Stimulated activated CD4-positive, alpha-beta T cell treated with anti-CD3 and anti-CD28 coated beads, TNF-alpha, amount 100 ng/mL, for 48 hours (primary cell): ENCODE data around the gene HSD17B1.
"Not testable (repeated sequence)": the region's sequence is repeated elsewhere in the genome, so short reads cannot be mapped to it uniquely, and the experiment has no call there.

Experiments
- DNase-seq, 3 donors: peaks; one replicate each; pipeline ENCODE4 v3.0.0-alpha.2; 2020; ENCODE audit warnings: low read depth in 3 of 3

HSD17B1 gene

DNA sequence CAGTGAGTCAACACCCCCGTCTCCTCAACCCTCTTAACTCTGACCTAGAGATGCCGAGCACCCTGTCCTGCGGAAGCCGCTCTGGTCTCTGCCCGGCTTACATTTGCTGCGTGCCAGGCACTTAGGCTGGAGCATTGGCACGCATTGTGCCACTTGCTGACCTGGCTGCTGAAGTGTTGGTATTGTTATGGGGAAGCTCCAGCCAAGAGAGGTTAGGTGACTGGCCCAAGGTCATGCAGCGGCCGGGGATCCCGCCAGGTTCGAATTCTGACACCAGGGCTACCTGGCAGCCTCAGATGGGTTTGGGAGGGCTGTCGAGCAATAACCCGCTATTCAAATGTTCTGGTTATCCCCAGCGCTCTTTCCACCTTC, 5.0 kb upstream of the HSD17B1 start:
- no peak for DNase-seq

DNA sequence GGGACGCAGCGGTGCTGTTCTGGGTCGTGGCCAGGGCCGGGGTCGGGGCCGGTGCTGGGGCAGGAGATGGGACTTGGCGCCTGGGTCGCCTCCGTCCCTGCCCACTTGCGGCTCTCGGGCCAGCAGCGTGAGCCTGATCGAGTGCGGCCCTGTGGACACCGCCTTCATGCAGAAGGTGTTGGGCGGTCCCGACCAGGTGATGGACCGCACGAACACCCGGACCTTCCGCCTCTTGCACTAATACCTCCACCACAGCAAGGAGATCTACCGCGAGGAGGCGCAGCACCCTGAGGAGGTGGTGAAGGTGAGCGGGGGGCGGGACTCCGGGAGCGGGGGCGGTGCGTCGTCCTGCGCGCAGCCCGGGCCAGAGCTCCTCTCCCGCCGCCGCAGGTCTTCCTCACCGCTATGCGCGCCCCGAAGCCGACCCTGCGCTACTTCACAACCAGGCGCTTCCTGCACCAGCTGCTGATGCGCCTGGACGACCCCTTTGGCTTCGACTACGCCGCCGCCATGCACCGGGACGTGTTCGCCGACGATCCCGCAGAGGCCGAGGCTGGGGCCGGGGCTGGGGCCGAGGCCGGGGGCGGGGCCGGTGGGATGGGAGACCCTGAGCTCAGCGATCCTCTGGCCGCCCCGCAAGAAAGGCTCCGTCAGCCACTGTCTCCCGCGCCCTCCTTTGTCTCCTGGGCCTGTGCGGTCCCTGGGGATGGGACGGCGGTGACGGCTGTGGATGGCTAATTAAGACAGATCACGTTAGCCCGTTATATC, 4.5 kb upstream of the HSD17B1 start:
- peak in 2 of 3 donors; percentile 61 to 81 for DNase-seq

DNA sequence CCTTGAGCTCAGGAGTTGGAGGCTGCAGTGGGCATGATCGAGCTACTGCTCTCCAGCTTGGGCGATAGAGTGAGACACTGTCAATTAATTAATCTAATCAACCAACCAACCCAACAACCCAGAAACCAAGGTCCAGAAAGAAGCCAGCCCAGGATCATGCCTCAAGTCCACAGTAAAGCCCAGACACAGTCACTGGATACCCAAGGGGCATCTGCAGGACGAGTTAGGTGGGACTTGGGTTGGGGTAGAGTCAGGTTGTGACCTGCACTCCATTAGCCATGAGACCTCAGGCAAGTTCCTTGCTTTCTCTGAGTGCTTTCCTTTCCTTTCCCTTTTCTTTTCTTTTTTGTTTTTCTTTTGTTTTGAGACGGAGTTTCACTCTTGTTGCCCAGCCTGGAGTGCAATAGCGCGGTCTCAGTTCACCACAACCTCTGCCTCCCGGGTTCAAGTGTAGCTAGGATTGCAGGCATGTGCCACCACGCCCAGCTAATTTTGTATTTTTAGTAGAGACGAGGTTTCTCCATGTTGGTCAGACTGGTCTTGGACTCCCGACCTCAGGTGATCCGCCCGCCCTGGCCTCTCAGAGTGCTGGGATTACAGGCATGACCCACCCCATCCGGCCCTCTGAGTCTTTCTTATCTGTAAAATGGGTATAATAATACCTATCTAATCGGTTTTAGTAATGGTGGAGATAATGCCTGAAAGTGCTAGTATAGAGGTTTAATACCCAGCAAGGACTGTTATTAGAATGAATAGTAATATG, 3.5 kb upstream of the HSD17B1 start:
- DNase-seq = no peak

DNA sequence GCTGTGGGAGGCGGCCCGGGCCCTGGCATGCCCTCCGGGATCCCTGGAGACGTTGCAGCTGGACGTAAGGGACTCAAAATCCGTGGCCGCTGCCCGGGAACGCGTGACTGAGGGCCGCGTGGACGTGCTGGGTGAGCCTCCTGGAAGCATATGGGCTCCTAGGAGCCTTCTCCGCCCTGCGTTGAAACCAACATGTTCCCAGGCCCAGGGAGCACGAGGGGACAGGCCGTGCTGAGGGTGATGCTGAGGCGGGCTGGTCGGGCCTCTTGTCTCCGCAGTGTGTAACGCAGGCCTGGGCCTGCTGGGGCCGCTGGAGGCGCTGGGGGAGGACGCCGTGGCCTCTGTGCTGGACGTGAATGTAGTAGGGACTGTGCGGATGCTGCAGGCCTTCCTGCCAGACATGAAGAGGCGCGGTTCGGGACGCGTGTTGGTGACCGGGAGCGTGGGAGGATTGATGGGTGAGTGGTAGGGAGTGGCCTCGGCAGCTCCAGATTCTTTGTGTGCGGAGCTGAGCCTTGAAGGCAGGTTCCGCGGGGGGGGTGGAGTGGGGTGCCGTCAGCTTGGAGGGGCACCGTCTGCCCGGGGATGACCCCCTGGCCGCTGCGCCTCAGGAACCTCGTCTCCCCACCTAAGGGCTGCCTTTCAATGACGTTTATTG, 567 bp downstream of the HSD17B1 start:
- DNase-seq = no peak

DNA sequence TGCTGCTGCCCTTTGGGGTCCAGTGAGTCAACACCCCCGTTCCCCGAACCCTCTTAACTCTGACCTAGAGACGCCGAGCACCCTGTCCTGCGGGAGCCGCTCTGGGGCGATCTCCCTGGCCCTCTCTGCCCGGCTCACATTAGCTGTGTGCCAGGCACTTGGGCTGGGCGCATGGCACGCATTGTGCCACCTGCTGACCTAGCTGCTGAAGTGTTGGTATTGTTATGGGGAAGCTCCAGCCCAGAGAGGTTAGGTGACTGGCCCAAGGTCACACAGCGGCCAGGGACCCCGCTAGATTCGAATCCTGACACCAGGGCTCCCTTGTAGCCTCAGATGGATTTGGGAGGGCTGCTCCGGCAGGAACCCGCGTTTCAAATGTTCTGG, 1.1 kb downstream of the HSD17B1 start:
- no peak for DNase-seq

DNA sequence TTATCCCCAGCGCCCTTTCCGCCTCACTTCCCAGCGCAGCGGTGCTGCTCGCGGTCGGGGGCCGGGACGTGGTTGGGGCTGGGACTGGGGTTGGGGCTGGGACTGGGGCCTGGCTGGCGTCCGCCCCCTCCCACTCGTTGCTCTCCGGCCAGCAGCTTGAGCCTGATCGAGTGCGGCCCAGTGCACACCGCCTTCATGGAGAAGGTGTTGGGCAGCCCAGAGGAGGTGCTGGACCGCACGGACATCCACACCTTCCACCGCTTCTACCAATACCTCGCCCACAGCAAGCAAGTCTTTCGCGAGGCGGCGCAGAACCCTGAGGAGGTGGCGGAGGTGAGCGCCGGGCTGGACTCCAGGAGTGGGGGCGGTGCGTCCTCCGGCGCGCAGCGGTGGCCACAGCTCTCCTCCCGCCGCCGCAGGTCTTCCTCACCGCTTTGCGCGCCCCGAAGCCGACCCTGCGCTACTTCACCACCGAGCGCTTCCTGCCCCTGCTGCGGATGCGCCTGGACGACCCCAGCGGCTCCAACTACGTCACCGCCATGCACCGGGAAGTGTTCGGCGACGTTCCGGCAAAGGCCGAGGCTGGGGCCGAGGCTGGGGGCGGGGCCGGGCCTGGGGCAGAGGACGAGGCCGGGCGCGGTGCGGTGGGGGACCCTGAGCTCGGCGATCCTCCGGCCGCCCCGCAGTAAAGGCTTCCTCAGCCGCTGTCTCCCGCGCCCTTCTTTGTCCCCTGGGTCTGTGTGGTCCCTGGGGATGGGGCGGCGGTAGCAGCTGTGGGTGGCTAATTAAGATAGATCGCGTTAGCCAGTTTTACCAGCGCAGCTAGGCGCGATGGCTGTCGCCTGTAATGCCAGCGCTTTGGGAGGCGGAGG, 1.8 kb downstream of the HSD17B1 start:
- DNase-seq = peak in 2 of 3 donors; percentile 50 to 71

DNA sequence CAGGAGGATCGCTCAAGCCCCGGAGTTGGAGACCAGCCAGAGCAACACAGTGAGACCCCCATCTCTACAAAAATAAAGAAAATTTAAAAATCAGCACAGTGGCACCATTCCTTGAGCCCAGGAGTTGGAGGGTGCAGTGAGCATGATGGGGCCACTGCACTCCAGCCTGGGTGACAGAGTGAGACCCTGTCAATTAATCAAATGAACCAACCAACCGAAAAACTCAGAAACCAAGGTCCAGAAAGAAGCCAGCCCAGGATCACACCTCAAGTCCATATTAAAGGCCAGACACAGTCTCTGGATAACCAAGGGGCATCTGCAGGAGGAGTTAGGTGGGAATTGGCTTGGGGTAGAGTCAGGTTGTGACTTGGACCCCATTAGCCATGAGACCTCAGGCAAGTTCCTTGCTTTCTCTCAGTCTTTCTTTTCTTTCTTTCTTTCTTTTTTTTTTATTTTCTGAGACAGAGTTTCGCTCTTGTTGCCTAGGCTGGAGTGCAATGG, 2.4 kb downstream of the HSD17B1 start:
- no peak for DNase-seq

DNA sequence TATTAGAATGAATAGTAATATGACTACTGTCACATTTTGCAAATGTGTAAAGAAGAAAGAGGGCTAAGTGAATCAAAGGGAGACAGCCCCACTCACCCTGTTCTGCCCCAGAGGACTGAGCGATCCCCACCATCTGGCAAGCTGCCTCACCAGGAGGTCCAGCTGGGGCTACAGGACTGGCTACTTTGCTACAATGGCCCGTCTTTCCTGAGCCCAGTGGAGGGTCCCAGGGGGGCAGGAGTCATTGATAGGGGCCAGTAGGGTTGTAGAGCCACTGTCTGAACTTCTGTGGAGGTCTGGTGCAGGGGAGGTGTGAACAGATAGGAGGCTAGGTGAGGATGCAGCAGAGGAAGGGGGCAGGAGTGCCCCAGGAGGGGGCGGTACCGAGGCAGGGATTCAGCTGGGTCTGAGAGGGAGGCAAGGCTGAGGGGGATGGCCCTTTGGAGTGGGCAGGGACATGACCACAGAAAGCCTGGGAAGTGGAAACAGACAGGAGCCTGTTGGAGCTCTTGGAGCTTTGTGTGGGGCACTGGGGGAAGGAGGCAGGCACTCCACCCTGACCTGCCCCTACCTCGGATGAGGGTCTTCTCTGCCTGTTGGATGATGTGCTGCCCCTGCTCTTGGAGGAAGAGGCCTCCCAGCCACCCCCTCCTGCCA, 3.4 kb downstream of the HSD17B1 start:
- not testable (repeated sequence) for DNase-seq

DNA sequence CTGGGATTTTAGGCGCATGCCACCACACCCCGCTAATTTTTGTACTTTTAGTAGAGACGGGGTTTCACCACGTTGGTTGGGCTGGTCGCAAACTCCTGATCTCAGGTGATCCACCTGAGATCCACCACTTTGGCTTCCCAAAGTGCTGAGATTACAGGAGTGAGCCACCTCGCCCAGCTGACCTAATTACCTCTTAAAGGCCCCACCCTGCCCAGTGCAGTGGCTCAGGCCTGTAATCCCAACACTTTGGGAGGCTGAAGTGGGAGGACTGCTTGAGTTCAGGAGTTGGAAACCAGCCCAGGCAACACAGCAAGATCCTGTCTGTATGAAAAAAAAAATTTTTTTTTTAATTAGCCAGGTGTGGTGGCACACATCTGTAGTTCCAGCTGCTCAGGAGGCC, 6.4 kb downstream of the HSD17B1 start:
- DNase-seq = no peak

DNA sequence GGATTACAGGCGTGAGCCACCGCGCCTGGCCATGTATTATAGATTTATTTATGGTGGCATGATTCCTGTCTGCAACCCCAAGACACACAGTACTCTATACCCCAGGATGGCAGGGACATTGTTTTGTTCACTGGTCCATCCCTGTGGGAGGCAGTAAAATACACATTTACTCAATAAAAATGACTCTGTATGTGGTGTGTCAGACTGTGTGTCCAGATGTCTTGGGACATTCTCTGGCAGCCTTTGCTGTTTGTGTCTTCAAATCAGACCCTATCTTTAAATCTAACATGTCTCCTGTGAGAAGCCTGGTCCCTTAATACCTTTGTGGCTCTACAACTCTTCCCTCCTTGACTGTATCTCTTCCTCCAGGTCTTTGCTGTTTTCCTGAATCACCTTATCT, 7.5 kb downstream of the HSD17B1 start:
- no peak for DNase-seq

DNA sequence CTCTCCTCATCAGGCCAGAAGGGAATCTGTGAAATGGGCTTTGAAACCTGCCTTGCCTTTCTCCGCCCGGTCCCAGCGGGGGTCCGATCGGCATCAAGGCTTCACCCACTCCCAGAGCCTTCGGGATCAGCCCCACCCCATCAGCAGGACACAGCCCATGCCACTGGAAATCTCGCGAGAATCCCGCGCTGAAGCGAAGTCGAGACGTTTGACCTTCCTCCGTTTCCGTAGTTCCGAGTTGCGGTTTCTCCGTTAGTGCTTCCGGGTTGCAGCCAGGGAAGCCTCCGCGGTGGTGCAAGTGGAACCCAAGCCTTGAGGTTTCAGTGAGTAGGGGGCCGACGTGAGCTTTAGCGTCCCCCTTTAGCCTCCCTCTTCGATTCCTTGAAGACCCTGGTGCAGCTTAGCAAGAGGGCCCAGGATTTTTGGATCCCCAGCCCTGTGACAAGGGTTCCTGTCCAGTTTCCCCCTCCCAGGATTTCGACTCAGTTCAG, 9.2 kb downstream of the HSD17B1 start, which contains the start of gene COASY:
COASY (plus strand) TSS at position 252 of the 491 bp plus-strand sequence. CDS start 475 bp downstream, outside the sequence.
- peak; percentile 88 to 93 (median 89) for DNase-seq

DNA sequence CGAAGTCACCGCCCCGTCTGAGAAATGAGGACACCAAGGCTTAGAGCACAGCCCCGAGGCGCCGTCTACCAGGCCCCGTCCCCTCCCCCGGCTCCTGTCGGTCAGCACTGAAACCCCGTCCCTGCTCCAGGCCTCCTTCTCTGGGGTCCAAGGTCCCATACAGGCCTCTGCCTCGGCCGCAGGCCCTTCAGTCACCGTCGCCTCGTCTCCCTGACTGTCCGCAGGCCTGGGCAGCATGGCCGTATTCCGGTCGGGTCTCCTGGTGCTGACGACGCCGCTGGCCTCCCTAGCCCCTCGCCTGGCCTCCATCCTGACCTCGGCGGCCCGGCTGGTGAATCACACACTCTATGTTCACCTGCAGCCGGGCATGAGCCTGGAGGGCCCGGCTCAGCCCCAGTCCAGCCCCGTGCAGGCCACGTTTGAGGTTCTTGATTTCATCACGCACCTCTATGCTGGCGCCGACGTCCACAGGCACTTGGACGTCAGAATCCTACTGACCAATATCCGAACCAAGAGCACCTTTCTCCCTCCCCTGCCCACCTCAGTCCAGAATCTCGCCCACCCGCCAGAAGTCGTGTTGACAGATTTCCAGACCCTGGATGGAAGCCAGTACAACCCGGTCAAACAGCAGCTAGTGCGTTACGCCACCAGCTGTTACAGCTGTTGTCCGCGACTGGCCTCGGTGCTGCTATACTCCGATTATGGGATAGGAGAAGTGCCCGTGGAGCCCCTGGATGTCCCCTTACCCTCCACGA, 9.8 kb downstream of the HSD17B1 start:
- DNase-seq = no peak

DNA sequence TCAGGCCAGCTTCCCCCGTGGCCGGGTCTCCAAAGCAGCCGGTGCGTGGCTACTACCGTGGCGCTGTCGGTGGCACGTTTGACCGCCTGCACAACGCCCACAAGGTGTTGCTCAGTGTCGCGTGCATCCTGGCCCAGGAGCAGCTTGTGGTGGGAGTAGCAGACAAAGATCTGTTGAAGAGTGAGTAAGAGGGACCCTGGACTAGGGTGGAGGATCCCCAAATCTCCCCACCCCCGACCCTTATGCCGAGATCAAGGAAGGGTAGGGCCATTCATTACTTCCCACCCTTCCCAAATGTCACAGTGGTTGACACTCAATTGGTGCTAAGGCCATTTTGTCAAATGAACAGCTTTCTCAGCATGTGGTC, 10.4 kb downstream of the HSD17B1 start:
- no peak for DNase-seq

DNA sequence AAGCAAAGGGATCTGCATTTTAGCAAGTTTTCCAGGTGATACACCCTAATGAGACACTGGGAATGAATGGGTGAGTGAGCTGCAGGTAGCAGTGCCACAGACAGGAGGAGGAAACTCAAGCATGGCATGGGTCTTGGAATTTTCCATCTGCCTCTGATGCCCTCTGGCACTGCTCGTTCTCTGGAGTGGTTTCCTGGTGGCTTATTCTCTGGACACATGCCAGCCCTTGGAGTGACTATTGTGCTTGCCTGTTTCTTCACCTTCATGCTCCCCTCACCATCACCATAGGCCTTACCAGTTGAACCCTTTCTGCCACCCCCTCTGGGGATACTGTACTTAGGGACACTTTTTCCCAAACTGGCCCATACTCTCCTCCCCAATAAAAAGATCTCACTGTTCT, 10.8 kb downstream of the HSD17B1 start:
- DNase-seq = no peak

DNA sequence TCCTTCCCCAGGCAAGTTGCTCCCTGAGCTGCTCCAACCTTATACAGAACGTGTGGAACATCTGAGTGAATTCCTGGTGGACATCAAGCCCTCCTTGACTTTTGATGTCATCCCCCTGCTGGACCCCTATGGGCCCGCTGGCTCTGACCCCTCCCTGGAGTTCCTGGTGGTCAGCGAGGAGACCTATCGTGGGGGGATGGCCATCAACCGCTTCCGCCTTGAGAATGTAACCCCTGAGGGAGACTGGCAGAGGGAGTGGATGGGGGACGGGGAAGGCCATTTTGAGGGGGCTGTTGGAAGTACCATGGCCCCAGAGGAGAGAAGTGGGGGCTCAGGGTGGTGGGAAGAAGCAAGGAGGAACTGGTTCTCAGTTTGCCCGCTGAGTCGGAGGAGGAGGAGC, 11.2 kb downstream of the HSD17B1 start:
- no peak for DNase-seq

DNA sequence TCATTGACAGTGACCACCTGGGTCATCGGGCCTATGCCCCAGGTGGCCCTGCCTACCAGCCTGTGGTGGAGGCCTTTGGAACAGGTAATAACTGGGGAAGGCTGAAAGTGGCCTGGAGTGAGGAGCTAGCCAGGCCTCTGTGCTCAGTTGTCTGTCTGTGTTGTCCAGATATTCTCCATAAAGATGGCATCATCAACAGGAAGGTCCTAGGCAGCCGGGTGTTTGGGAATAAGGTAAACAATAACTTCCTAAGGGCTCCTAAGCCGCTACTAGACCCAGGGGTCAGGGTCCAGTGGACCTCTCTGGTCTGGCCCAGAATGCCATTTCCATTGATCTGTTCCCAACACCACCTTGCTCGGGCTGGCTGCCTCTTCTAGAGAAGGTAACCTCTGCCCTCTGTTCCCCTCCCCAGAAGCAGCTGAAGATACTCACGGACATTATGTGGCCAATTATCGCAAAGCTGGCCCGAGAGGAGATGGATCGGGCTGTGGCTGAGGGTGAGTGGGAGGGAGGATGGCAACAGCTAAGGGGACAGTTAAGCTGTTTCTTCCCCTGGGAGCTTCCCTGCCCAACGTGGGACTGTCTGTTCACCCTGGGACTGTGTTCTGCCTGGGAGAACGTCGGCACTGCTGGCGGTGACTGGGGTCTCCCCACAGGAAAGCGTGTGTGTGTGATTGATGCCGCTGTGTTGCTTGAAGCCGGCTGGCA, 12.2 kb downstream of the HSD17B1 start:
- no peak for DNase-seq

DNA sequence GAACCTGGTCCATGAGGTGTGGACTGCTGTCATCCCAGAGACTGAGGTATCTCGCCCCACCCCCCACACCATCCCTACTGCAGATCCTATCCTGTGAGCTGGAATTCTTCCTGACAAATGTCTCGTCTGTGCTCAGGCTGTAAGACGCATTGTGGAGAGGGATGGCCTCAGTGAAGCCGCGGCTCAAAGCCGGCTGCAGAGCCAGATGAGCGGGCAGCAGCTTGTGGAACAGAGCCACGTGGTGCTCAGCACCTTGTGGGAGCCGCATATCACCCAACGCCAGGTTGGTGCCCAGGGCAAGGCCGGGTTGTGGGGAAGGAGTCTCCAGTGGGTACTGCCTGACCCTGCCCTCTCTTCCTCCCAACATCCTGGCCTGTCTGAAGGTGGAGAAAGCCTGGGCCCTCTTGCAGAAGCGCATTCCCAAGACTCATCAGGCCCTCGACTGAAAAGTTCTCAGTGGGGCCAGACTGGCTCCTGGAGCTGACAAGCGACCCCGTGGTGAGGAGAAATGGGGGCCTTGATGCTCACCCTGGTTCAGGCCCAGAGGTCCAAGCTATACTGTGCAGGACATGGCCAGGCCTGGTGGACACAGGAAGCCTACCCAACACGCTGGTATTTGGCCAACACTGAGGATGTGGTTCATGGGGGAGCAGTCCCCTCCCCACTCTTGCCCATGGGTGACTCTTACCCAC, 12.9 kb downstream of the HSD17B1 start:
- no peak for DNase-seq

DNA sequence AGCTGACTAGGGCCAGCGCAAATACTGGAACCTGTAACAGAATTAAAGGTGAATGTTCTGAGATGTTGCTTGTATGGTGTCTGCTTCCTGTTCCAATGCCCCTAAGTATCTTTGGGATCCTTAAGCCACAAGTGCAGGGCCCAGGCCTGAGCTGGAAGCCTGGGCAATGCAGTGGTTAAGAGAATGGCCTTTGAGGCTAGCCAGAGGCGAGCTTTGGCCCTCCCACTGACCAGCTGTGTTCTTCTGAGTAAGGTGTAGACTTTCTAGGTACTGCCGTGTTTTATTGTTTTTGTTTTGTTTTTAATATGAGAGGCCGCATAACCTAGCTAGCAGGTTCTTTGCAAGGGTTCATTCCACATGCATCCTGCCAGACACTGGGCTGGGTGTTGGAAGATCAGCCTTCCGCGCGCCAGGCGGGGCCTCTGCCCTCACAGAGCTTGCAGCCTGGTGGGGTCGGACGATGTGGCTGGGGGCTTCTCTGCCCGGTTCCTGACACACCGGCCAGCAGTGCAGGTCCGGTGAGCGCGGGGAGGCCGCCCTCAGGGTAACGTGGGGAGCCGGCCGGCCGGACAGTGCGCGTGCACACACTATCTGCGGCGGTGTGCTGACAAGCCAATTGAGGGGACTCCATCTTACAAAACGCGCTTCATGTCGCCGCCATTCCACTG, 13.6 kb downstream of the HSD17B1 start:
- no peak for DNase-seq
